Measurements from ENCODE around the gene ACMSD.

GRCh38 chr2:134912361-134912760, 73.9 kb downstream of the ACMSD start:
- TF ChIP-seq CTCF (IDR thresholded peaks at IDR 0.05) = no peak
- no peak for TF ChIP-seq POLR2A (IDR thresholded peaks at IDR 0.05; ENCODE audit: low read depth)

All from esophagus muscularis mucosa (tissue), 3 donors.